Raji (cell line): Measurements from ENCODE around the gene PLPPR3.

Experiments
- POLR2A ChIP-seq: IDR thresholded peaks from 2 replicates; pipeline ENCODE4 v1.6.1; 2011; ENCODE audit warnings: low read depth, low read length, control low read depth; ENCODE audit not compliant: insufficient read depth

Gene PLPPR3

DNA sequence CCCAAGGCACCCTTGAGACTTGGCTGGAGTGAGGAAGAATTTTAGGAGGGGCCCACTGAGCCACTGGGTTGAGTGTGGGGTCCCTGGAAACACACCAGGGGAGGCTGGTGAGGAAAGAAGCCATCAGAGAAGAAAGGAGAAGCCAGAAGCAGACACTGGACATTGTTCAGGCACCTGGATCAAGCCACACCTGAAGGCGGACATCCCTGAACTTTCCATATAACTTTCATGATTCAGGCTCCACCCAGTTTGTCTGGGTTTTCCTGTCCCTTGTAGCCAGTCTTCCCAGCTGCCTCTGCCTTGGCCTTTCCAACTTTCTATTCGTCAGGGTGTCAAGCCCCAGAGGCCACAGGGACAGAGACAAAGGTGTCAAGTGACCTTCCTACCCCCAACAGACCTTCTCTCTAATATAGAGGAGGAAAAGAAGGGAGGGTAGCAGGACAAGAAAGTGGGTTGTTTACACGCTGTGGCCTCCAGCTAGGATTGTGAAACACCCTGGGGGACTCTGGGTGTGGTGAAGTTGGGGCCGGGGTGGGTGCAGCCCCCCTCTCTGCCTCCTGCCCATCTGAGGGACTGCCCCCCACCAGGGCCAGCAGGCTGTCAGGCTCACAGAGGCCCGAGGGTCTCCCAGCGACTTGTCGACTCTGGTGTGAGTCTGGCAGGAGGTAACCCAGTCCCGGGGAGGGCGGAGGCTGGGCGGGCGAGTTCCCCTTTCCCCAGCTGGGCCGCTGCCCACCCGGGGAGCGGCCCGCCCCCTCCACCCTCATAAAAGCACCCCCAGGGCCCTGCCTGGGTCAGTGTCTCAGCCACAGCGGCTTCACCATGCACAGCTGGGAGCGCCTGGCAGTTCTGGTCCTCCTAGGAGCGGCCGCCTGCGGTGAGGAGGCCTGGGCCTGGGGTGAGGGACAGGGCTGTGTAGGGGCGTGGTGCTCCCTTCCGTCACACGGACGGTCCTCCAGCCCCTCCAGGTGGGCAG lies 37.4 kb upstream of the PLPPR3 start, which contains the start of gene CFD:
Gene CFD, plus strand, starts transcription at position 797 of the 976 bp plus-strand sequence. Its CDS starts 26 bp downstream, at position 823.
- TF ChIP-seq POLR2A = no peak

DNA sequence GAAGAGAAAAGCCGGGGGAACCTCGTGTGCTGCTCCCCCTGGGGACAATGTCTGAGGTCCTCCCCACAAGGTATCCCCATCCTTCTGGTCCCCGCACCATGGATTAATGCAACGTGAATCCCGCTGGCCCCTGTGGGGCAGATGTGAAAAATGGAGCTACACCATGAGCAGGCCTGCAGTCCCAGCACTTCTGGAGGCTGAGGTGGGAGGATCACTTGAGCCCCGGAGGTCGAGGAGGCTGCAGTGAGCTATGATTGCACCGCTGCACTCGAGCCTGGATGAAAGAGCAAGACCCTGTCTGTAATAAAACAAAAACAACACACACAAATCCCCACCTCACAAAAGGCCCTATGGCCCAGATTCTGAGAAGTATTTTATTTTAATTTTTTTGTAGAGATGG lies 36.5 kb upstream of the PLPPR3 start:
- TF ChIP-seq POLR2A = no peak

DNA sequence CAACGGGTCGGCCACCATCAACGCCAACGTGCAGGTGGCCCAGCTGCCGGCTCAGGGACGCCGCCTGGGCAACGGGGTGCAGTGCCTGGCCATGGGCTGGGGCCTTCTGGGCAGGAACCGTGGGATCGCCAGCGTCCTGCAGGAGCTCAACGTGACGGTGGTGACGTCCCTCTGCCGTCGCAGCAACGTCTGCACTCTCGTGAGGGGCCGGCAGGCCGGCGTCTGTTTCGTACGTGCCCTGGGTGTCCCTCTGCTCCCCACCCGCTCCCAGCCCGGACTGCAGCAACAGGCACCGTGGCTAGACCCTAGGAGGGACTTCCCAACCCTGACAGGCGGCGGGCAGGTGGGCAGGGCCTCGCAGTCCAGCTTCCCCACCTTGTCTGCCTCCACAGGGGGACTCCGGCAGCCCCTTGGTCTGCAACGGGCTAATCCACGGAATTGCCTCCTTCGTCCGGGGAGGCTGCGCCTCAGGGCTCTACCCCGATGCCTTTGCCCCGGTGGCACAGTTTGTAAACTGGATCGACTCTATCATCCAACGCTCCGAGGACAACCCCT lies 33.9 kb upstream of the PLPPR3 start:
- no peak for TF ChIP-seq POLR2A

DNA sequence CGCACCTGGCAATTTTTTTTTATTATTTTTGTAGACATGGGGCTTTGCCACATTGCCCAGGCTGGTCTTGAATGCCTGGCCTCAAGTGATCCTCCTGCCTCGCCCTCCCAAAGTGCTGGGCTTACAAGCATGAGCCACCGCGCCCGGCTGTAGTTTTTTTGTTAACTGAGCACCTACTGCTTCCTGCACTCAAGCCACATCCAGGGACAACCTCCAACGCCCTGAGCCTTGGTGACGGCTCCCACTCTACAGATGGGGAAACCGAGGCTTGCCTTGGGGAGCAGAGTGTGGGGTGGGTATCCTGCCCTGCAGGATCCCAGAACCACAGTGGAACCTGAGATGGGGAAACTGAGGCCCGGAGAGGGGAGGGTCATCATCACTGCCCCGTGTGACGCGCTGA lies 33.4 kb upstream of the PLPPR3 start:
- no peak for TF ChIP-seq POLR2A

DNA sequence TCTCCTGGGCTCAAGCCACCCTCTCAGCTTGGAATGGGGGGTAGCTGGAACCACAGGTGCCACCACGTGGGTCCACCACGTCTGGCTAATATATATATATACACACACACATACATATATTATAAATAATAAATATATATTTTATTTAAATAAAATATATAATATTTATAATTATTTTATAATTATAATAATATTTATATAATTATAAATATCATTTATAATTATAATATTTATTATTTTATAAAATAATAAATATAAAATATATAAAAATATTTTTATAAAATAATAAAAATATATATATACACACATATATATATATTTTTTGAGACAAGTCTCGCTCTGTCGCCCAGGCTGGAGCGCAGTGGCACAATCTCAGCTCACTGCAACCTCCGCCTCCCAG lies 32.8 kb upstream of the PLPPR3 start:
- no peak for TF ChIP-seq POLR2A

DNA sequence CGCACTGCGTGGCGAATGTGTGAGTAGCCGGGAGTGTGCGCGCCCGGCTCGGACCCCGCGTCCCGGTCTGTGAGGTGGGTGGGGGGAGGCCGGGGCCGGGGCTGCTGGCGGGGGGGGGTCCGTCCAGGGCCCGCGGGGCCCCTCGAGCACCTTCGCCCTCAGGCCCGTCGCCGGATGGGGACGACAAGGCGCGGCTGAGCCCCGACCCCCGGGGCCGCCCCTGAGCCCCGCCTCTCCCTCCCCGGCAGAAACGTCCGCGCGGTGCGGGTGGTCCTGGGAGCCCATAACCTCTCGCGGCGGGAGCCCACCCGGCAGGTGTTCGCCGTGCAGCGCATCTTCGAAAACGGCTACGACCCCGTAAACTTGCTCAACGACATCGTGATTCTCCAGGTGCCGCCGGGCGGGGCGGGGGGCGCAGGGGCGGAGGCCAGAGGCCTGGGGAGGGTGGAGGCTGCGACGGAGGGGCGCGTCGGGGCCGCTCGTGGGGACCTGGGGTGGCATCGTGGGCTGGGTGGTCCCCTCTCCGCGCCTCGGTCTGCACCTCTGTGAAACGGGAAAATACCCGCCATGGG lies 31.3 kb upstream of the PLPPR3 start:
- TF ChIP-seq POLR2A = no peak

DNA sequence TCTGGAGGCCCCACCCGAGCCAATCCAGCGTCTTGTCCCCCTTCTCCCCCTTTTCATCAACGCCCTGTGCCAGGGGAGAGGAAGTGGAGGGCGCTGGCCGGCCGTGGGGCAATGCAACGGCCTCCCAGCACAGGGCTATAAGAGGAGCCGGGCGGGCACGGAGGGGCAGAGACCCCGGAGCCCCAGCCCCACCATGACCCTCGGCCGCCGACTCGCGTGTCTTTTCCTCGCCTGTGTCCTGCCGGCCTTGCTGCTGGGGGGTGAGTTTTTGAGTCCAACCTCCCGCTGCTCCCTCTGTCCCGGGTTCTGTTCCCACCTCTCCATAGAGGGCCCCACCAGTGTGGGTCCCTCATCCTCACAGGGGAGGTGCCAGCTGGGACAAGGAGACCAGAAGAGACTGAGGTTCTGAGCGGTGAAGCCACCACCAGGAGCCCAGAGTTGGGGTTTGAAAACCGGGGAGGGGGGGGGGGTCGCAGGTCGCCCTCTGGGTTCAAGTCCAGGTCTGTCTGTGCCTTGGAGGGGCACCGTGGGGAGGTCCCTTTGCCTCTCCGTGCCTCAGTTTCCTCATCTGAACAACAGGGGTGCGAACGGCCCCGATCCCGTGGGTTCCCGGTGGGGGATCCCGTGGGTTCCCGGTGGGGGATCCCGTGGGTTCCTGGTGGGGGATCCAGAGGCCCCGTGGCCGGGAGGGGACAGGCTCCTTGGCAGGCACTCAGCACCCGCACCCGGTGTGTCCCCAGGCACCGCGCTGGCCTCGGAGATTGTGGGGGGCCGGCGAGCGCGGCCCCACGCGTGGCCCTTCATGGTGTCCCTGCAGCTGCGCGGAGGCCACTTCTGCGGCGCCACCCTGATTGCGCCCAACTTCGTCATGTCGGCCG lies 30.6 kb upstream of the PLPPR3 start, which contains the start of gene ELANE:
Gene ELANE, plus strand, starts transcription at position 168 of the 878 bp plus-strand sequence. Its CDS starts 26 bp downstream, at position 194.
- no peak for TF ChIP-seq POLR2A

DNA sequence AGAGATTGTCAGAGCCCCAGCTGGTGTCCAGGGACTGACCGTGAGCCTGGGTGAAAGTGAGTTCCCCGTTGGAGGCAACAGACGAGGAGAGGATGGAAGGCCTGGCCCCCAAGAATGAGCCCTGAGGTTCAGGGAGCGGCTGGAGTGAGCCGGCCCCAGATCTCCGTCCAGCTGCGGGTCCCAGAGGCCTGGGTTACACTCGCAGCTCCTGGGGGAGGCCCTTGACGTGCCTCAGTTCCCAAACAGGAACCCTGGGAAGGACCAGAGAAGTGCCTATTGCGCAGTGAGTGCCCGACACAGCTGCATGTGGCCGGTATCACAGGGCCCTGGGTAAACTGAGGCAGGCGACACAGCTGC lies 29.2 kb upstream of the PLPPR3 start:
- TF ChIP-seq POLR2A = no peak

DNA sequence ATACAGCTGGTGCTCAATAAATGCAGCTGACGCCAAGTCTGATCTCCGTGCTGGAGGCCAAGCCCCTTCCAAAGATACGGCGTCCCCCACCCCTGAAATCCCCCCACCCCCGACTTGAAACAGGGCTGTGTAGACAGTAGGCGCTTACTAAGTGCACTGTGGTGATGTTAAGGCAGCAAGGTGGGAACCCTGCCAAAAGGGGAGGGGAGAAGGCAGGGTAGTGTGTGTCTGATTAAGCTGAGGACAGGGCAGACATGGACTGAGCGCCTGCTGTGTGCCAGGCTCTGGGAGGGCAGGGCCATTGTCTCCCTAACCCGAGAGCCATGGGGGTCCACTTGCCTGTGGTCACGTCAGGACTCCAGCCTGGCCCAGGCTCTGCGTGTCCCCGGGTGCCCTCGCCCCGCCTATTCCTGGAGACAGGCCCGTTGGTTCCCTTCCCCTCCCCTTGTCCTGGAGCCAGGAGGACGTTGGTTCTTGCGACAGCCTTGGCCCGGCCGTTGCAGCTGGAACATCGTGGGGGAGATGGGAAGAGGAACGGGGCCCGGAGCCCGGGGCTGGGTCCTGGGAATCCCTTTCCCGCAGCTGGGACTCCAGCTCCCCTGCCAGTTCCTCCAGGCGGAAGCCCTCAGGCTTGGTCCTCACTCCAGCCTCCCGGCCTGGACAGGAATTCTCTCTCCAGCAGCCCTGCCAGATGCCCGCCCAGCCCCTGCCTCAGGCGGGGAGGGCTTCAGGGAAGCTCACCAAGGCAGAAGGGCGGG lies 28.6 kb upstream of the PLPPR3 start:
- no peak for TF ChIP-seq POLR2A

DNA sequence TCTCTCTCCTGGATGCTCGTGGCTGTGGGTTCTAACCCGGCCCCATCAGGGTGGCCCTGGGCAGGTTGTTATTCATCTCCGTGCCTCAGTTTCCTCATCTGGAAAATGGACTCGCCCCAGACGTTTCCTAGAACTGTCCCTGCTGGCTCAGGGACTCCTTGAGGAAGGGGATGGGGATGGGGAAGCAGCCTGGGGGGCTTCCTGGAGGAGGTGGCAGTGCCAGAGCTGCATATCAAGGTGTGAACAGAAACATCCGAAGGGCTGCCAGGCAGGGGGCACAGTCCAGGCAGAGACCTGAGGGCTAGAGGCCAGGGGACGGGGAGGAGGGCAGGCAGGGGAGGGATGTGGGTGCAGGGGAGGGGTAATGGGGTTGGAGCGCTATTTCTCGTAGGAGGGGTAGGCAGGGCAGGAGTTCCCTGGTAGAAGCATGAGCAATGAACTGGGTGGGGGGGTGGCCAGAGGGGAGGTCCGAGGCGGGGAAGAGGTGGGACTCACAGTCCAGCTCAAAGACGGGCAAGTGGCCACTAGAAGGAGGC lies 26.7 kb upstream of the PLPPR3 start:
- TF ChIP-seq POLR2A = no peak

DNA sequence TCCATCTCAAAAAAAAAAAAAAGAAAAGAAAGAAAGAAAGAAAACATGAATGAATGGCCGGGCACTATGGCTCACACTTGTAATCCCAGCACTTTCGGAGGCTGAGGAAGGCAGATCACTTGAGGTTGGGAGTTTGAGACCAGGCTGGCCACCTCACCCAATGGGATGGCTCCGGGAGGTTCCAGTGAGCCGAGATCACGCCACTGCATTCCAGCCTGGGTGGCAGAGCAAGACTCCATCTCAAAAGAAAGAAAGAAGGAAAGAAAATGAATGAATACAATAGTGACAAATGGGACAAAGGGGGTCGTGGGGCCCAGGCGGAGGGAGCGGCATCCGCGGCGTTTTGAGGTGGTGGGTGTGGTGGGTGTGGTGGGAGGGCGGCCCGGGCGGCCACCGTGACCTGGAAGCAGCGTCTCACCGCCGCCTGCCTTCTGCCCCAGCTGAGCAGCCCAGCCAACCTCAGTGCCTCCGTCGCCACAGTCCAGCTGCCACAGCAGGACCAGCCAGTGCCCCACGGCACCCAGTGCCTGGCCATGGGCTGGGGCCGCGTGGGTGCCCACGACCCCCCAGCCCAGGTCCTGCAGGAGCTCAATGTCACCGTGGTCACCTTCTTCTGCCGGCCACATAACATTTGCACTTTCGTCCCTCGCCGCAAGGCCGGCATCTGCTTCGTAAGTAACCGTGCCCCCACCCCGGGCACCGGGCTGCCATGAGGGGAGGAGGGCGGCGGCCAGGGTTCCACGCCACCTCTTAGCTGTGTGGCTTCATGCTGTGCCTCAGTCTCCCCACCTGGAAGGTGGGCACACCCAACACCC lies 24.2 kb upstream of the PLPPR3 start:
- TF ChIP-seq POLR2A = no peak

DNA sequence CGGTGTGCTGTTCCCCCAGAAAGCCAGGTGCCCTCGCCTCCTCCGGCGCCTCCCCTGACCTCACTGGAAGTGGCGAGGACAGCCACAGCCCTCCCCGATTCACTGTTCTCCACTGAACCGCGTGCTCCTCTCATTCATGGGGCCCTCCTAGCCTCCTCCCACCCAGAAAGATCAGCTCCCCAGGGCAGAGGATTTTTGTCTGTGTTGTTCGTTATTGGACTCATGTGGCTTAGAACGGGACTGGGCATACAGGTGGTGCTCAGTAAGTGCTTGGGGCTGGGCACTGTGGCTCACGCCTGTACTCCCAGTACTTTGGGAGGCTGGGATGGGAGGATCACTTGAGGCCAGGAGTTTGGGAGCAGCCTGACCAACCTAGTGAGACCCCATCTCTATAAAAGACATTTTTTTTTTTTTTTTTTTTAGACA lies 22.8 kb upstream of the PLPPR3 start:
- TF ChIP-seq POLR2A = no peak
